K562 (cell line): ENCODE measurements around the gene NKAIN4. TPM values are rescaled to one million over a fixed set of nuclear protein-coding genes. Genes with fewer than 3 reads are reported as not detected.

Experiments used
- ATAC-seq: fragments of 200-7000 bp; cut with Tn5 transposase; 3 replicates; pipeline ENCODE4 v1.9.1; 2020; ENCODE audit warnings: moderate library complexity
- BruUV-seq: library from RNA; stranded (reverse); fragments of 400-500 nt; replicated peaks from 2 replicates; lab custom pipeline; 2021; lab: Mats Ljungman, UMichigan
- CTCF ChIA-PET: fragments of 300-600 bp; formaldehyde crosslinking; extraction: SDS; loops from one replicate; lab custom pipeline; 2021; ENCODE audit warnings: low intra/inter-chr PET ratio; lab: Yijun Ruan, JAX
- POLR2A ChIA-PET: fragments of 300-600, 350-650 bp; sonication (Branson Sonifier 250); formaldehyde crosslinking; extraction: SDS; loops from one replicate; lab custom pipeline; 2021; ENCODE audit warnings: antibody characterized with exemption, inconsistent platforms; lab: Yijun Ruan, JAX
- DNase-seq, 4 experiments: peaks; one replicate each; pipeline versions ENCODE4 v3.0.0 to v3.0.0-alpha.2; 2011 to 2018; ENCODE audit warnings: low spot score in 3 of 4, mixed read lengths in 3 of 4; ENCODE audit errors: extremely low read depth in 1 of 4
- FAIRE-seq: peaks from 2 replicates; lab custom pipeline; 2011; peaks lifted over from hg19 to GRCh38; lab: Jason Lieb, UNC
- H2AFZ ChIP-seq: 2 replicates; pipeline ENCODE4 v1.6.0; 2011; ENCODE audit warnings: low read depth, low read length, control low read depth, inconsistent platforms
- H3K27ac ChIP-seq: fragments of 200-600 bp; 3 replicates; pipeline ENCODE4 v1.8.0; 2011; ENCODE audit warnings: low read depth, mild to moderate bottlenecking, control low read depth, inconsistent platforms, low read length, moderate library complexity, mixed read lengths; ENCODE audit errors: extremely low read depth
- H3K27me3 ChIP-seq, 2 experiments: fragments of 300-600 bp in 1 of 2; 2 replicates in 1 of 2; 3 replicates in 1 of 2; pipeline versions ENCODE4 v1.6.0 to v1.8.0; 2011; ENCODE audit warnings: inconsistent platforms in 2 of 2, low read length in 2 of 2, mild to moderate bottlenecking in 1 of 2, mixed read lengths in 1 of 2, moderate library complexity in 1 of 2; ENCODE audit not compliant: control insufficient read depth in 2 of 2, insufficient read depth in 2 of 2
- H3K36me3 ChIP-seq: fragments of 300-600 bp; 3 replicates; pipeline ENCODE4 v1.8.0; 2011; ENCODE audit warnings: mild to moderate bottlenecking, low read length, inconsistent platforms; ENCODE audit not compliant: control insufficient read depth, insufficient read depth
- H3K4me1 ChIP-seq, 2 experiments: fragments of 200-600 bp in 1 of 2; replicated peaks in 1 of 2; 2 replicates in 1 of 2; 3 replicates in 1 of 2; pipeline versions ENCODE4 v1.5.1 to v1.8.0; 2011; ENCODE audit warnings: inconsistent platforms in 2 of 2, low read length in 2 of 2, mild to moderate bottlenecking in 1 of 2, mixed read lengths in 1 of 2, moderate library complexity in 1 of 2; ENCODE audit not compliant: control insufficient read depth in 2 of 2, insufficient read depth in 2 of 2
- H3K4me2 ChIP-seq: 2 replicates; pipeline ENCODE4 v1.6.1; 2011; ENCODE audit warnings: low read length, control low read depth, inconsistent platforms, mixed read lengths; ENCODE audit not compliant: insufficient read depth
- H3K4me3 ChIP-seq: fragments of 200-600 bp; sonication (generic), shearing (Covaris generic); 2 replicates; pipeline ENCODE4 v1.5.1; 2016; ENCODE audit warnings: control low read depth, inconsistent platforms
- H3K79me2 ChIP-seq: fragments of 200-600 bp; 3 replicates; pipeline ENCODE4 v1.8.0; 2011; ENCODE audit warnings: low read length, inconsistent platforms; ENCODE audit not compliant: control insufficient read depth, insufficient read depth
- H3K9ac ChIP-seq, 2 experiments: 2 replicates each; pipeline versions ENCODE4 v1.6.0 to v1.6.1; 2011; ENCODE audit warnings: low read depth in 2 of 2, low read length in 2 of 2, control low read depth in 1 of 2, inconsistent platforms in 1 of 2, mild to moderate bottlenecking in 1 of 2, mixed read lengths in 1 of 2; ENCODE audit not compliant: insufficient read depth in 1 of 2
- H3K9me1 ChIP-seq: one replicate; pipeline ENCODE4 v1.6.0; 2011; ENCODE audit warnings: inconsistent platforms, mild to moderate bottlenecking, low read length, moderate library complexity; ENCODE audit not compliant: control insufficient read depth, insufficient read depth
- H3K9me3 ChIP-seq: replicated peaks from 2 replicates; pipeline ENCODE4 v1.5.1; 2011; ENCODE audit warnings: low read depth, low read length, inconsistent platforms; ENCODE audit not compliant: control insufficient read depth, insufficient read depth
- H4K20me1 ChIP-seq: replicated peaks from 2 replicates; pipeline ENCODE4 v1.6.1; 2011; ENCODE audit warnings: low read length, inconsistent platforms, mixed read lengths; ENCODE audit not compliant: control insufficient read depth, insufficient read depth
- BRCA1 ChIP-seq, 2 experiments: fragments of 450-650 bp in 1 of 2; sonication (generic) in 1 of 2; formaldehyde crosslinking in 1 of 2; IDR thresholded peaks; 2 replicates each; pipeline versions ENCODE4 v1.5.0 to v1.6.1; 2017 to 2020; ENCODE audit warnings: mild to moderate bottlenecking in 1 of 2, missing genetic modification reagents in 1 of 2
- IRF2 ChIP-seq: sonication (generic); formaldehyde crosslinking; IDR thresholded peaks from 2 replicates; pipeline ENCODE4 v1.8.1; 2022; ENCODE audit warnings: mild to moderate bottlenecking, missing genetic modification reagents
- JUNB ChIP-seq: fragments of 450-650 bp; formaldehyde crosslinking; conservative IDR thresholded peaks from 2 replicates; pipeline ENCODE4 v1.4.0; 2020; ENCODE audit warnings: mild to moderate bottlenecking
- STAT5A ChIP-seq: IDR thresholded peaks from 2 replicates; pipeline ENCODE4 v1.6.1; 2012; ENCODE audit warnings: low read length, inconsistent platforms, borderline replicate concordance
- ZBTB7A ChIP-seq: IDR thresholded peaks from 2 replicates; pipeline ENCODE4 v1.6.1; 2011; ENCODE audit warnings: low read depth, mild to moderate bottlenecking, low read length, moderate library complexity, borderline replicate concordance; ENCODE audit not compliant: control insufficient read depth
- WGBS: fragments of 100-300 bp; shearing (Covaris generic); methylation state at CpG from one replicate; pipeline ENCODE4 v1.1.6; 2016; ENCODE audit warnings: low coverage, mixed read lengths; ENCODE audit not compliant: insufficient coverage; ENCODE audit errors: missing lambda C conversion rate; 5-methylcytosine and 5-hydroxymethylcytosine counted together
- in situ Hi-C: fragments of 300-500 bp; cut with MboI; formaldehyde crosslinking; loops from 4 replicates; pipeline ENCODE4 v1.15.0; 2018; ENCODE audit warnings: inconsistent platforms, mixed read lengths
- intact Hi-C: fragments of 100-400 bp; cut with micrococcal nuclease; formaldehyde crosslinking; loops from 2 replicates; pipeline ENCODE4 v1.14.2; 2022
- polyA plus RNA-seq, 8 experiments: library from polyadenylated mRNA; depleted of rRNA in 4 of 8; stranded (reverse) in 5 of 8; unstranded in 3 of 8; fragments of >200 nt; fragmentation: Nextera tagmentation in 2 of 8; fragmentation: Illumina TruSeq in 1 of 8; extraction: Ambion mirVana in 2 of 8; extraction: Trizol in 1 of 8; gene quantifications; 2 replicates each; pipeline versions ENCODE4 v1.2.1 to v1.2.3, GENCODE V29; 2011 to 2014; ENCODE audit warnings: inconsistent platforms in 1 of 8, missing spikeins in 1 of 8
- total RNA-seq, 7 experiments: library from RNA; depleted of rRNA in 6 of 7; stranded (reverse); fragments of >200 nt in 6 of 7; fragmentation: Illumina TruSeq in 2 of 7; extraction: Trizol in 2 of 7; gene quantifications; 2 replicates each; pipeline versions ENCODE4 v1.2.1 to v1.2.3, GENCODE V29; 2011 to 2021; ENCODE audit warnings: low replicate concordance in 1 of 7
- TF ChIP-seq, protein P1 (sequence below): fragments of 250-450 bp; sonication (Bioruptor Pico); IDR thresholded peaks from 2 replicates; pipeline ENCODE4 v1.8.0; 2021; ENCODE audit warnings: mild to moderate bottlenecking, moderate library complexity
- TF ChIP-seq, protein P2 (sequence below), 2 experiments: fragments of 450-650 bp in 1 of 2; sonication (generic) in 1 of 2; formaldehyde crosslinking in 1 of 2; IDR thresholded peaks; 2 replicates each; pipeline versions ENCODE4 v1.7.1 to v1.9.0; 2016 to 2022; ENCODE audit warnings: inconsistent platforms in 1 of 2, mild to moderate bottlenecking in 1 of 2, missing genetic modification reagents in 1 of 2
- TF ChIP-seq, protein P3 (sequence below): fragments of 450-650 bp; conservative IDR thresholded peaks from 2 replicates; pipeline ENCODE4 v1.6.1; 2016; ENCODE audit warnings: missing genetic modification characterization, low read depth, mild to moderate bottlenecking, missing compliant biosample characterization, moderate library complexity

Gene NKAIN4
- total and polyA plus RNA-seq, 9 of the 15 experiments (the other 6 are each of a cell fraction or from before 2014, with no cell fraction given) = not detected

DNA sequence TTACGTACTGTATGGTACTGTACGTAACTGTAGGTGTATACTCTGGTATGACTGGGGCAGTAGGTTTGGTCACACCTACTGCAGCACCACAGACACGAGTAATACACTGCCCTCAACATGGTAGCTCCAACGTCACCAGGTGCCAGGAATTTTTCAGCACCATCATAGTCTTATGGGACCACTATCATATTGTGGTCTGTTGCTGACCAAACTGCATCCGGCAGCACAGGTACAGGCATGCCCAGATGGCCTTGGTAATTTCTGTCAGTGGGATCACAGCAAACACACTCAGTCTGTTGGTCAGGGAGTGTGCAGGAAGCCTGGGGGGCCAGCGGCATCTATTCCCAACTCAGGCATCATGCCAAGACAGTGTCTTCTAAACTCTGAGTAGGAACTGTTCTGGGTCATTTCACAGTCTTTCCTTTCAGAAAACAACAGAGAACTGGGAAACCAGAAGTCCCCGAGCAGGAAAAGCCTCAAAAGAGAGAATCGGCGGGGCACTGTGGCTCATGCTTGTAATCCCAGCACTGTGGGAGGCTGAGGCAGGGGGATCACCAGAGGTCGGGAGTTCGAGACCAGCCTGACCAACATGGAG is 44.2 kb downstream of the NKAIN4 start:
- in situ Hi-C loops = no loop called here
- Histone ChIP-seq H4K20me1 (peaks cover 24% of the 10 kb centered on the region), H2AFZ (no peak overlapping the region), H3K9me1 (no peaks in the 10 kb centered on the region), H3K4me3 (no peak overlapping the region), H3K27ac (no peak overlapping the region), H3K9me3 (no peaks in the 10 kb centered on the region), H3K9ac (no peak overlapping the region), H3K4me2 (no peak overlapping the region), H3K4me1 (peaks cover 6 to 11% of the 10 kb centered on the region in 2 experiments; a peak in 4 of 5 replicates), H3K79me2 (peaks cover 93% of the 10 kb centered on the region), H3K27me3 (no peaks in the 10 kb centered on the region), H3K36me3 (peaks cover 94% of the 10 kb centered on the region)
- FAIRE-seq = no peak
- ATAC-seq = no peak
- 93% methylated on average over 11 of the region's 11 CpGs for WGBS
- DNase-seq = no peak
- intact Hi-C loops = no loop called here
- ChIA-PET CTCF (interaction anchor here (0.5 kb wide), 1 partner anchor 297 kb away, joined by 3 read pairs; no protein-coding TSS in a partner anchor), POLR2A (interaction anchor here (0.6 to 1.8 kb wide), 3 partner anchors 10 to 905 kb away, joined by 3 to 5 read pairs (median 4); no protein-coding TSS in a partner anchor)
- TF ChIP-seq ZBTB7A (no peak), IRF2 (CRISPR knock-in tag) (no peak), BRCA1 (IDR thresholded peaks at IDR 0.05) (no peak), BRCA1 (CRISPR knock-in tag; IDR thresholded peaks at IDR 0.05) (no peak), STAT5A (no peak), JUNB (CRISPR knock-in tag) (no peak)
- TF ChIP-seq, protein P1, sequence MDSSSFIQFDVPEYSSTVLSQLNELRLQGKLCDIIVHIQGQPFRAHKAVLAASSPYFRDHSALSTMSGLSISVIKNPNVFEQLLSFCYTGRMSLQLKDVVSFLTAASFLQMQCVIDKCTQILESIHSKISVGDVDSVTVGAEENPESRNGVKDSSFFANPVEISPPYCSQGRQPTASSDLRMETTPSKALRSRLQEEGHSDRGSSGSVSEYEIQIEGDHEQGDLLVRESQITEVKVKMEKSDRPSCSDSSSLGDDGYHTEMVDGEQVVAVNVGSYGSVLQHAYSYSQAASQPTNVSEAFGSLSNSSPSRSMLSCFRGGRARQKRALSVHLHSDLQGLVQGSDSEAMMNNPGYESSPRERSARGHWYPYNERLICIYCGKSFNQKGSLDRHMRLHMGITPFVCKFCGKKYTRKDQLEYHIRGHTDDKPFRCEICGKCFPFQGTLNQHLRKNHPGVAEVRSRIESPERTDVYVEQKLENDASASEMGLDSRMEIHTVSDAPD (CRISPR knock-in tag) = no peak
- TF ChIP-seq, protein P2, sequence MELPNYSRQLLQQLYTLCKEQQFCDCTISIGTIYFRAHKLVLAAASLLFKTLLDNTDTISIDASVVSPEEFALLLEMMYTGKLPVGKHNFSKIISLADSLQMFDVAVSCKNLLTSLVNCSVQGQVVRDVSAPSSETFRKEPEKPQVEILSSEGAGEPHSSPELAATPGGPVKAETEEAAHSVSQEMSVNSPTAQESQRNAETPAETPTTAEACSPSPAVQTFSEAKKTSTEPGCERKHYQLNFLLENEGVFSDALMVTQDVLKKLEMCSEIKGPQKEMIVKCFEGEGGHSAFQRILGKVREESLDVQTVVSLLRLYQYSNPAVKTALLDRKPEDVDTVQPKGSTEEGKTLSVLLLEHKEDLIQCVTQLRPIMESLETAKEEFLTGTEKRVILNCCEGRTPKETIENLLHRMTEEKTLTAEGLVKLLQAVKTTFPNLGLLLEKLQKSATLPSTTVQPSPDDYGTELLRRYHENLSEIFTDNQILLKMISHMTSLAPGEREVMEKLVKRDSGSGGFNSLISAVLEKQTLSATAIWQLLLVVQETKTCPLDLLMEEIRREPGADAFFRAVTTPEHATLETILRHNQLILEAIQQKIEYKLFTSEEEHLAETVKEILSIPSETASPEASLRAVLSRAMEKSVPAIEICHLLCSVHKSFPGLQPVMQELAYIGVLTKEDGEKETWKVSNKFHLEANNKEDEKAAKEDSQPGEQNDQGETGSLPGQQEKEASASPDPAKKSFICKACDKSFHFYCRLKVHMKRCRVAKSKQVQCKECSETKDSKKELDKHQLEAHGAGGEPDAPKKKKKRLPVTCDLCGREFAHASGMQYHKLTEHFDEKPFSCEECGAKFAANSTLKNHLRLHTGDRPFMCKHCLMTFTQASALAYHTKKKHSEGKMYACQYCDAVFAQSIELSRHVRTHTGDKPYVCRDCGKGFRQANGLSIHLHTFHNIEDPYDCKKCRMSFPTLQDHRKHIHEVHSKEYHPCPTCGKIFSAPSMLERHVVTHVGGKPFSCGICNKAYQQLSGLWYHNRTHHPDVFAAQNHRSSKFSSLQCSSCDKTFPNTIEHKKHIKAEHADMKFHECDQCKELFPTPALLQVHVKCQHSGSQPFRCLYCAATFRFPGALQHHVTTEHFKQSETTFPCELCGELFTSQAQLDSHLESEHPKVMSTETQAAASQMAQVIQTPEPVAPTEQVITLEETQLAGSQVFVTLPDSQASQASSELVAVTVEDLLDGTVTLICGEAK (IDR thresholded peaks at IDR 0.05) = no peak
- TF ChIP-seq, protein P2 (CRISPR knock-in tag; IDR thresholded peaks at IDR 0.05) = 0 out of 2 replicates have a peak, but pooled peaks have one; percentile 2
- TF ChIP-seq, protein P3, sequence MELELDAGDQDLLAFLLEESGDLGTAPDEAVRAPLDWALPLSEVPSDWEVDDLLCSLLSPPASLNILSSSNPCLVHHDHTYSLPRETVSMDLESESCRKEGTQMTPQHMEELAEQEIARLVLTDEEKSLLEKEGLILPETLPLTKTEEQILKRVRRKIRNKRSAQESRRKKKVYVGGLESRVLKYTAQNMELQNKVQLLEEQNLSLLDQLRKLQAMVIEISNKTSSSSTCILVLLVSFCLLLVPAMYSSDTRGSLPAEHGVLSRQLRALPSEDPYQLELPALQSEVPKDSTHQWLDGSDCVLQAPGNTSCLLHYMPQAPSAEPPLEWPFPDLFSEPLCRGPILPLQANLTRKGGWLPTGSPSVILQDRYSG = no peak
- no TSS peak for BruUV-seq
